IMR-90 (cell line): ENCODE data around the gene TMPRSS5. TPM values are rescaled to one million over a fixed set of nuclear protein-coding genes. Genes with fewer than 3 reads are reported as not detected.

ENCODE experiments used
- ATAC-seq: fragments of 200-7000 bp; cut with Tn5 transposase; 2 replicates; pipeline ENCODE4 v1.9.1; 2020; ENCODE audit warnings: low read depth, mild to moderate bottlenecking, moderate library complexity
- BruUV-seq: library from RNA; stranded (reverse); fragments of 400-500 nt; replicated peaks from 2 replicates; lab custom pipeline; 2021; lab: Mats Ljungman, UMichigan
- CTCF ChIA-PET: fragments of 300-600 bp; formaldehyde crosslinking; extraction: SDS; loops from one replicate; lab custom pipeline; 2021; ENCODE audit warnings: antibody characterized with exemption; lab: Yijun Ruan, JAX
- POLR2A ChIA-PET: fragments of 300-600 bp; sonication (Branson Sonifier 250); formaldehyde crosslinking; loops from one replicate; lab custom pipeline; 2022; ENCODE audit warnings: antibody characterized with exemption; ENCODE audit not compliant: unreplicated experiment; lab: Charles Lee
- DNase-seq: peaks from one replicate; pipeline ENCODE4 v3.0.0; 2013
- H2AFZ ChIP-seq: replicated peaks from 2 replicates; pipeline ENCODE3; 2013; ENCODE audit warnings: low read length, mild to moderate bottlenecking; ENCODE audit not compliant: poor library complexity
- H2AK5ac ChIP-seq: 2 replicates; pipeline ENCODE4 v1.6.1; 2013; ENCODE audit warnings: low read depth, low read length, inconsistent platforms
- H2AK9ac ChIP-seq: replicated peaks from 2 replicates; pipeline ENCODE3; 2013; ENCODE audit warnings: mild to moderate bottlenecking, low read depth, low read length, moderate library complexity; ENCODE audit not compliant: poor library complexity
- H2BK120ac ChIP-seq: 2 replicates; pipeline ENCODE4 v1.6.1; 2013; ENCODE audit warnings: low read depth, low read length, inconsistent platforms
- H2BK15ac ChIP-seq: 3 replicates; pipeline ENCODE4 v1.6.1; 2013; ENCODE audit warnings: low read depth, low read length, inconsistent platforms
- H2BK20ac ChIP-seq: 2 replicates; pipeline ENCODE4 v1.6.1; 2013; ENCODE audit warnings: low read depth, mild to moderate bottlenecking, inconsistent platforms, low read length, moderate library complexity
- H2BK5ac ChIP-seq: 2 replicates; pipeline ENCODE4 v1.6.1; 2013; ENCODE audit warnings: mild to moderate bottlenecking, low read depth, low read length, inconsistent platforms; ENCODE audit not compliant: poor library complexity, severe bottlenecking
- H3K14ac ChIP-seq: replicated peaks from 2 replicates; pipeline ENCODE4 v1.6.1; 2013; ENCODE audit warnings: low read depth, low read length, inconsistent platforms
- H3K18ac ChIP-seq: 2 replicates; pipeline ENCODE4 v1.6.1; 2013; ENCODE audit warnings: low read depth, low read length, control low read depth
- H3K23ac ChIP-seq: 2 replicates; pipeline ENCODE4 v1.6.1; 2013; ENCODE audit warnings: low read depth, low read length, inconsistent platforms
- H3K27ac ChIP-seq: 2 replicates; pipeline ENCODE4 v1.5.1; 2013; ENCODE audit warnings: mild to moderate bottlenecking, control low read depth, low read length; ENCODE audit not compliant: insufficient read depth
- H3K27me3 ChIP-seq: 2 replicates; pipeline ENCODE4 v1.6.1; 2013; ENCODE audit warnings: low read length; ENCODE audit not compliant: control insufficient read depth, insufficient read depth
- H3K36me3 ChIP-seq: 2 replicates; pipeline ENCODE4 v1.6.1; 2013; ENCODE audit warnings: low read length, mixed read lengths; ENCODE audit not compliant: control insufficient read depth, insufficient read depth
- H3K4ac ChIP-seq: 2 replicates; pipeline ENCODE4 v1.6.1; 2013; ENCODE audit warnings: low read depth, low read length, inconsistent platforms
- H3K4me1 ChIP-seq: 2 replicates; pipeline ENCODE4 v1.6.1; 2013; ENCODE audit warnings: low read length, mixed read lengths; ENCODE audit not compliant: control insufficient read depth, insufficient read depth
- H3K4me2 ChIP-seq: 2 replicates; pipeline ENCODE4 v1.6.1; 2013; ENCODE audit warnings: low read depth, mild to moderate bottlenecking, control low read depth, low read length, moderate library complexity
- H3K4me3 ChIP-seq: 2 replicates; pipeline ENCODE4 v1.5.1; 2013; ENCODE audit warnings: low read depth, mild to moderate bottlenecking, control low read depth, low read length, moderate library complexity; ENCODE audit not compliant: insufficient read depth
- H3K56ac ChIP-seq: 2 replicates; pipeline ENCODE4 v1.6.1; 2013; ENCODE audit warnings: low read length, inconsistent platforms; ENCODE audit not compliant: insufficient read depth; ENCODE audit errors: extremely low read depth
- H3K79me1 ChIP-seq, 2 experiments: 2 replicates each; pipeline ENCODE4 v1.6.1; 2013; ENCODE audit warnings: low read length in 2 of 2, inconsistent platforms in 1 of 2, low read depth in 1 of 2
- H3K9ac ChIP-seq: 2 replicates; pipeline ENCODE4 v1.6.1; 2013; ENCODE audit warnings: low read depth, low read length, control low read depth
- H3K9me1 ChIP-seq: 2 replicates; pipeline ENCODE4 v1.6.1; 2013; ENCODE audit warnings: low read length, inconsistent platforms; ENCODE audit not compliant: insufficient read depth
- H3K9me3 ChIP-seq: 2 replicates; pipeline ENCODE4 v1.6.1; 2013; ENCODE audit warnings: low read length; ENCODE audit not compliant: control insufficient read depth, insufficient read depth
- H4K20me1 ChIP-seq: 2 replicates; pipeline ENCODE4 v1.6.1; 2013; ENCODE audit warnings: low read length, inconsistent platforms; ENCODE audit not compliant: insufficient read depth
- H4K5ac ChIP-seq: 2 replicates; pipeline ENCODE4 v1.6.1; 2013; ENCODE audit warnings: mild to moderate bottlenecking, low read depth, low read length, control low read depth
- H4K8ac ChIP-seq, 2 experiments: 2 replicates each; pipeline ENCODE4 v1.6.1; 2013; ENCODE audit warnings: low read depth in 2 of 2, low read length in 2 of 2, control low read depth in 1 of 2, inconsistent platforms in 1 of 2
- H4K91ac ChIP-seq: 2 replicates; pipeline ENCODE4 v1.6.1; 2013; ENCODE audit warnings: low read depth, low read length, inconsistent platforms; ENCODE audit not compliant: insufficient read depth
- BHLHE40 ChIP-seq: fragments of 150-350 bp; IDR thresholded peaks from 2 replicates; pipeline ENCODE4 v1.6.1; 2016; ENCODE audit warnings: mild to moderate bottlenecking, low read depth, low read length
- CEBPB ChIP-seq: IDR thresholded peaks from 2 replicates; pipeline ENCODE4 v1.6.1; 2012; ENCODE audit warnings: low read depth, low read length, improper control_type of control experiment
- CHD1 ChIP-seq: IDR thresholded peaks from 2 replicates; pipeline ENCODE4 v1.6.1; 2012; ENCODE audit warnings: low read depth, low read length, improper control_type of control experiment
- CTCF ChIP-seq: conservative IDR thresholded peaks from 2 replicates; pipeline ENCODE4 v1.5.1; 2012; ENCODE audit warnings: mild to moderate bottlenecking, low read depth, low read length, improper control_type of control experiment
- ELK1 ChIP-seq: fragments of 150-350 bp; IDR thresholded peaks from 2 replicates; pipeline ENCODE4 v1.6.1; 2016; ENCODE audit warnings: low read depth, mild to moderate bottlenecking, low read length, moderate library complexity, borderline replicate concordance
- FOS ChIP-seq: fragments of 150-350 bp; IDR thresholded peaks from 2 replicates; pipeline ENCODE4 v1.6.1; 2016; ENCODE audit warnings: low read depth, low read length
- MAFK ChIP-seq: IDR thresholded peaks from 2 replicates; pipeline ENCODE4 v1.6.1; 2012; ENCODE audit warnings: low read depth, low read length, improper control_type of control experiment
- MAZ ChIP-seq: IDR thresholded peaks from 2 replicates; pipeline ENCODE4 v1.6.1; 2012; ENCODE audit warnings: low read depth, mild to moderate bottlenecking, low read length, improper control_type of control experiment, moderate library complexity, borderline replicate concordance
- MXI1 ChIP-seq: IDR thresholded peaks from 2 replicates; pipeline ENCODE4 v1.6.1; 2012; ENCODE audit warnings: low read depth, mild to moderate bottlenecking, low read length, moderate library complexity, borderline replicate concordance
- NFE2L2 ChIP-seq: fragments of 150-350 bp; IDR thresholded peaks from 2 replicates; pipeline ENCODE4 v1.6.1; 2016; ENCODE audit warnings: low read depth, mild to moderate bottlenecking, low read length
- POLR2A ChIP-seq: IDR thresholded peaks from 2 replicates; pipeline ENCODE4 v1.6.1; 2012; ENCODE audit warnings: mild to moderate bottlenecking, low read depth, low read length
- RAD21 ChIP-seq: IDR thresholded peaks from 2 replicates; pipeline ENCODE4 v1.6.1; 2012; ENCODE audit warnings: low read length, improper control_type of control experiment
- RCOR1 ChIP-seq: IDR thresholded peaks from 2 replicates; pipeline ENCODE4 v1.6.1; 2012; ENCODE audit warnings: mild to moderate bottlenecking, low read length, improper control_type of control experiment; ENCODE audit not compliant: insufficient replicate concordance
- RFX5 ChIP-seq: IDR thresholded peaks from 2 replicates; pipeline ENCODE4 v1.8.0; 2012; ENCODE audit warnings: low read depth, mild to moderate bottlenecking, low read length, moderate library complexity
- SMC3 ChIP-seq: fragments of 150-350 bp; IDR thresholded peaks from 2 replicates; pipeline ENCODE4 v1.6.1; 2016; ENCODE audit warnings: low read depth, mild to moderate bottlenecking, antibody characterized with exemption, low read length, moderate library complexity
- USF2 ChIP-seq: fragments of 150-350 bp; IDR thresholded peaks from 2 replicates; pipeline ENCODE4 v1.6.1; 2017; ENCODE audit warnings: mild to moderate bottlenecking, antibody characterized with exemption, low read length, low read depth
- WGBS, 2 experiments: methylation state at CpG; one replicate each; pipeline versions ENCODE4 v1.1.5 to v1.1.7; 2013; ENCODE audit warnings: missing lambda C conversion rate in 2 of 2; ENCODE audit not compliant: insufficient read length in 1 of 2; ENCODE audit errors: extremely low coverage in 2 of 2; 5-methylcytosine and 5-hydroxymethylcytosine counted together
- dilution Hi-C: fragments of 300-500 bp; cut with HindIII; formaldehyde crosslinking; loops from one replicate; pipeline ENCODE4 v1.14.3; 2018; ENCODE audit warnings: low sequenced_read_pairs; ENCODE audit not compliant: unreplicated experiment
- in situ Hi-C: fragments of 300-500 bp; cut with MboI; formaldehyde crosslinking; loops from 3 replicates; pipeline ENCODE4 v1.14.3; 2019; ENCODE audit warnings: low sequenced_read_pairs, inconsistent platforms, mixed read lengths
- intact Hi-C: fragments of 100-400 bp; cut with micrococcal nuclease; formaldehyde crosslinking; loops from 2 replicates; pipeline ENCODE4 v1.10.0; 2022
- polyA plus RNA-seq, 3 experiments: library from polyadenylated mRNA; depleted of rRNA; stranded (reverse); fragments of >200 nt; gene quantifications; 2 replicates each; pipeline ENCODE4 v1.2.3, GENCODE V29; 2012; ENCODE audit warnings: low replicate concordance in 1 of 3
- total RNA-seq: library from RNA; depleted of rRNA; stranded (reverse); fragments of >200 nt; gene quantifications from 2 replicates; pipeline ENCODE4 v1.2.3, GENCODE V29; 2012

TMPRSS5 gene
- total and polyA plus RNA-seq, 2 of the 4 experiments (the other 2 are of a cell fraction): under 0.01 to 0.24 TPM

- no peak overlapping the region for H2AK9ac ChIP-seq
- CTCF ChIA-PET: interaction anchor here (0.6 to 2.9 kb wide), 3 partner anchors 171 to 423 kb away, joined by 4 to 19 read pairs (median 6); no protein-coding TSS in a partner anchor
- no TSS peak for BruUV-seq
- H3K9ac ChIP-seq: no peak overlapping the region
- DNase-seq: no peak
- peaks cover 10% of the 10 kb centered on the region; the same call in 1 of the 2 replicates for H3K9me1 ChIP-seq
- no peak overlapping the region for H4K8ac ChIP-seq
- 92% methylated on average over 2 of the region's 3 CpGs; no CpG with 5 or more reads in 1 of the 2 experiments for WGBS, 2 experiments
- H3K27me3 ChIP-seq: no peaks in the 10 kb centered on the region
- H4K5ac ChIP-seq: no peak overlapping the region
- in situ Hi-C loops: no loop called here
- H3K9me3 ChIP-seq: no peaks in the 10 kb centered on the region
- H3K23ac ChIP-seq: no peak overlapping the region
- no peak overlapping the region for H3K18ac ChIP-seq
- TF ChIP-seq USF2: no peak
- no peak for TF ChIP-seq FOS
- TF ChIP-seq RCOR1: no peak
- no peak for TF ChIP-seq RFX5
- TF ChIP-seq ELK1: no peak
- TF ChIP-seq BHLHE40: no peak
- no peak for TF ChIP-seq CHD1
- TF ChIP-seq CTCF: no peak
- TF ChIP-seq MXI1: no peak
- no peak for TF ChIP-seq SMC3
- no peak for TF ChIP-seq CEBPB
- TF ChIP-seq RAD21: no peak
- TF ChIP-seq MAZ: no peak
- no peak for TF ChIP-seq MAFK
- no peak for TF ChIP-seq NFE2L2
- no peak for TF ChIP-seq POLR2A
- no peak overlapping the region for H3K56ac ChIP-seq
- intact Hi-C loops: no loop called here
- H2AK5ac ChIP-seq: no peak overlapping the region
- no peak for ATAC-seq
- no peak overlapping the region for H2BK20ac ChIP-seq
- H2BK15ac ChIP-seq: no peak overlapping the region
- no peak overlapping the region for H3K14ac ChIP-seq
- H3K4me3 ChIP-seq: no peak overlapping the region
- no peak overlapping the region for H2BK5ac ChIP-seq
- H2BK120ac ChIP-seq: no peak overlapping the region
- H3K4me1 ChIP-seq: peaks cover 4% of the 10 kb centered on the region; the same call in 1 of the 2 replicates
- no peak overlapping the region for H3K4me2 ChIP-seq
- H4K91ac ChIP-seq: no peak overlapping the region
- no peak overlapping the region for H3K27ac ChIP-seq
- H3K79me1 ChIP-seq: no peaks in the 10 kb centered on the region
- no peak overlapping the region for H3K4ac ChIP-seq
- no peaks in the 10 kb centered on the region for H4K20me1 ChIP-seq
- POLR2A ChIA-PET: no interaction called here
- no peak overlapping the region for H2AFZ ChIP-seq
- H3K36me3 ChIP-seq: peaks cover 3% of the 10 kb centered on the region; the same call in 1 of the 2 replicates
- dilution Hi-C loops: no loop called here
Observed at GRCh38 chr11:113728814-113729213, 22.7 kb upstream of the TMPRSS5 start.
